ENCODE results near the gene CCNF. TPM values are rescaled to one million over a fixed set of nuclear protein-coding genes. Genes with fewer than 3 reads are reported as not detected.

The CCNF gene
- total RNA-seq, 1 experiment from 2014 or later, result 76.1 TPM

GRCh38 chr16:2480948-2481347 lies 51.7 kb downstream of the CCNF start:
- Histone ChIP-seq H3K9me3 (ENCODE audit: low read depth, low read length, poor library complexity, severe bottlenecking) (no peaks in the 10 kb centered on the region), H3K4me3 (ENCODE audit: low read depth, low read length, poor library complexity, severe bottlenecking) (no peak overlapping the region), H3K4me1 (ENCODE audit: insufficient read depth, low read length, poor library complexity, severe bottlenecking) (peaks cover 3% of the 10 kb centered on the region), H3K27ac (ENCODE audit: low read depth, low read length, poor library complexity, severe bottlenecking) (no peak overlapping the region), H3K36me3 (ENCODE audit: insufficient read depth, low read length, poor library complexity, severe bottlenecking) (no peaks in the 10 kb centered on the region), H3K27me3 (replicated peaks; ENCODE audit: insufficient read depth, low read depth, low read length, poor library complexity) (no peaks in the 10 kb centered on the region)
- no peak for TF ChIP-seq CTCF (conservative IDR thresholded peaks at IDR 0.05; ENCODE audit: low read depth, low read length)
- no peak for TF ChIP-seq EZH2 (IDR thresholded peaks at IDR 0.05; ENCODE audit: borderline replicate concordance, low read depth, low read length, poor library complexity, severe bottlenecking)
- no peak for DNase-seq (ENCODE audit: low spot score)
- intact Hi-C loops (cut with micrococcal nuclease; ENCODE audit: unreplicated experiment), result no loop called here
- POLR2A ChIA-PET (ENCODE audit: low non-redundant PET), result no interaction called here
- no TSS peak for BruUV-seq (replicated peaks)
- CTCF ChIA-PET, result no interaction called here

- H3K27me3 ChIP-seq (replicated peaks; ENCODE audit: insufficient read depth, low read depth, low read length, poor library complexity), result no peaks in the 10 kb centered on the region
- H3K4me1 ChIP-seq (ENCODE audit: insufficient read depth, low read length, poor library complexity, severe bottlenecking), result no peaks in the 10 kb centered on the region
- no peak overlapping the region for H3K4me3 ChIP-seq (ENCODE audit: low read depth, low read length, poor library complexity, severe bottlenecking)
- no peaks in the 10 kb centered on the region for H3K36me3 ChIP-seq (ENCODE audit: insufficient read depth, low read length, poor library complexity, severe bottlenecking)
- H3K27ac ChIP-seq (ENCODE audit: low read depth, low read length, poor library complexity, severe bottlenecking), result no peak overlapping the region
- POLR2A ChIA-PET (ENCODE audit: low non-redundant PET), result no interaction called here
- no peaks in the 10 kb centered on the region for H3K9me3 ChIP-seq (ENCODE audit: low read depth, low read length, poor library complexity, severe bottlenecking)
- CTCF ChIA-PET, result no interaction called here
- intact Hi-C loops (cut with micrococcal nuclease; ENCODE audit: unreplicated experiment), result no loop called here
- TF ChIP-seq CTCF (conservative IDR thresholded peaks at IDR 0.05; ENCODE audit: low read depth, low read length) (no peak), EZH2 (IDR thresholded peaks at IDR 0.05; ENCODE audit: borderline replicate concordance, low read depth, low read length, poor library complexity, severe bottlenecking) (no peak)
- no peak for DNase-seq (ENCODE audit: low spot score)
- no TSS peak for BruUV-seq (replicated peaks)
These were observed 52.4 kb downstream of the CCNF start for GRCh38 chr16:2481676-2482075.

GRCh38 chr16:2482249-2482648 lies 53.0 kb downstream of the CCNF start:
- Histone ChIP-seq H3K36me3 (ENCODE audit: insufficient read depth, low read length, poor library complexity, severe bottlenecking) (no peaks in the 10 kb centered on the region), H3K27ac (ENCODE audit: low read depth, low read length, poor library complexity, severe bottlenecking) (no peak overlapping the region), H3K9me3 (ENCODE audit: low read depth, low read length, poor library complexity, severe bottlenecking) (no peaks in the 10 kb centered on the region), H3K4me1 (ENCODE audit: insufficient read depth, low read length, poor library complexity, severe bottlenecking) (no peaks in the 10 kb centered on the region), H3K27me3 (replicated peaks; ENCODE audit: insufficient read depth, low read depth, low read length, poor library complexity) (no peaks in the 10 kb centered on the region), H3K4me3 (ENCODE audit: low read depth, low read length, poor library complexity, severe bottlenecking) (no peak overlapping the region)
- intact Hi-C loops (cut with micrococcal nuclease; ENCODE audit: unreplicated experiment), result no loop called here
- BruUV-seq (replicated peaks), result no TSS peak
- no peak for TF ChIP-seq EZH2 (IDR thresholded peaks at IDR 0.05; ENCODE audit: borderline replicate concordance, low read depth, low read length, poor library complexity, severe bottlenecking)
- TF ChIP-seq CTCF (conservative IDR thresholded peaks at IDR 0.05; ENCODE audit: low read depth, low read length), result no peak
- ChIA-PET POLR2A (ENCODE audit: low non-redundant PET) (no interaction called here), CTCF (no interaction called here)
- no peak for DNase-seq (ENCODE audit: low spot score)

Data from A673 (cell line).